Measurements from ENCODE around the gene DYRK1A.

Gene DYRK1A

DNA sequence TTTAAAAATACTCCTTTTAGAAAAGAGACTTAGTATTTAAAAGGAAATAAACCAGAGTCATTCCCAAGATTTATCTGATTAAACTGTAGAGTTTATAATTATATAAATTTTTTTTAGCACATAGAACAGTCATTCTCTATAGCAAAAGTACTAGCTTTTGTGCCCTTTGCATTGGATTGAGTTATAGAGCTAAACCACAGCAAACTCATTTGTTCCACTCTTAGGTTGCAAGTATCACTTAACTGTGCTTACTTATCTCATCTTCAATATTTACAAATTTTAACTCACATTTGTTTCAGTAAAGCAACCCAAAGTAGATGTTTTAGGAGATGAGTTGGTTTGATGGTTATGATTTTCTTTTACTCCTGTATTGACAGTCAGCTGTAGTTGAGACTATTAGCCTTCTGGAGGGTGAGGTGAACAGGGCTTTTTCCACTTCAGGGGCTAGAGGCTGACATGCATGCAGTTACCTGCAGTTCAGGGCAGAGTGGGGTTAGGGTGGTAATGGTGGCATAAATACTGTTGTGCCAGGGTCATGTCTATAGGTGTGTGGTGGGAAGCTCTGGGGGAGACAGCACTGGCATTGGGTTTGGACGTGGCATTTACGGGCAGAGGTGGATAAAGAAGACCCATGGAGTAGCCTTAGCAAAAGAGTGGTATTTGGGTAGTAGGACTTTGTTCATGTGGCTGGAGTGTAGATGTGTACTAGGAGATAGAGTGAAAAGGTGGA, 42.1 kb downstream of the DYRK1A start:
- in situ Hi-C loops (cut with HindIII; ENCODE audit: low pct_ligation_motif_present, low pct_unique_long_range_greater_than_20kb, low sequenced_read_pairs) = no loop called here
- DNase-seq = no peak

DNA sequence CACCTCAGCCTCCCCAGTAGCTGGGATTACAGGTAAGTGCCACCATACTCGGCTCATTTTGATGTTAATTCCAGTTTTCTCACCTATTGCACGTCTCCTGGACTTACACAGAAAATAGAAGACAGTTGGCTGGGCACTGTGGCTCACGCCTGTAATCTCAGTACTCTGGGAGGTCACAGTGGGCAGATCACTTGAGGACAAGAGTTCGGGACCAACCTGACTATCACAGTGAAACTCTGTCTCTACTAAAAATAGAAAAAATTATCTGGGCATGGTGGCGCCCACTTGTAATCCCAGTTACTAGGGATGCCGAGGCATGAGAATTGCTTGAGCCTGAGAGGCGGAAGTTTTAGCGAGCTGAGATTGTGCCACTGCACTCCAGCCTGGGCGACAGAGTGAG, 44.1 kb downstream of the DYRK1A start:
- in situ Hi-C loops (cut with HindIII; ENCODE audit: low pct_ligation_motif_present, low pct_unique_long_range_greater_than_20kb, low sequenced_read_pairs) = no loop called here
- DNase-seq = no peak

DNA sequence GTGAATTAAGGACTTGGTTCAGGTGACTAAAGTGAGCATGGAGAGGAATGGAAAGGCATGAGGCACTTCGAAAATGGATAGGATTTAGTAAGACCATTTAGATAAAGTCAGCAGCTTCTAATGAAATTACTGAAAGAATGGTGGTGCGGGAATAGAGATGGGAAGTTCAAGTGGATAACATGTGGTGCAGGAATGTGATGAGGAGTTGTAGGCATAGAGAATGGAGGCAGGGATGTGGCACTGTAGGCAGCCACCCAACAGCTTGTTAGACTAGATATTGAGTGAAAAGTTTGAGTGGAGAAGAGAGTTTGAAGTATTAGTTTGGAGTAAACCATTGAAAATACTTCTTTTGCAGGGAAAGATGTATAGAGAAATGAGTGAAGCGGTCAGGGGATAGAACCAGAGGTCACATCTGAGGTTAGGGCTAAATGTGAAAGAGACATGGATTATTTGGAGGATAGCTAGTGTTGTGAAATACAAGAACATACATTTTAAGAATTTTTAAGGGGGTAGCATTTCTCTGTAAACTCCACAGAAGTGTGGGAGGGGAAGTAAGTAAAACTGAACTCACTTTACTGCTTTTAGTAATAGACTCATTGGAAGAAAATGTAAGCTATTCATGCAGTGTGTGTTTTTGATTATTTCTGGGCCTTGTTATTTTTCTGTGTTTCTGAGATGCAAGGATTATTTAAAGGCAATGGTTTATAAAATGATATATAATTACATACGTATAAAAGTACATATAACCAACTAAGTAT, 46.2 kb downstream of the DYRK1A start:
- no peak for DNase-seq
- in situ Hi-C loops (cut with HindIII; ENCODE audit: low pct_ligation_motif_present, low pct_unique_long_range_greater_than_20kb, low sequenced_read_pairs) = no loop called here

DNA sequence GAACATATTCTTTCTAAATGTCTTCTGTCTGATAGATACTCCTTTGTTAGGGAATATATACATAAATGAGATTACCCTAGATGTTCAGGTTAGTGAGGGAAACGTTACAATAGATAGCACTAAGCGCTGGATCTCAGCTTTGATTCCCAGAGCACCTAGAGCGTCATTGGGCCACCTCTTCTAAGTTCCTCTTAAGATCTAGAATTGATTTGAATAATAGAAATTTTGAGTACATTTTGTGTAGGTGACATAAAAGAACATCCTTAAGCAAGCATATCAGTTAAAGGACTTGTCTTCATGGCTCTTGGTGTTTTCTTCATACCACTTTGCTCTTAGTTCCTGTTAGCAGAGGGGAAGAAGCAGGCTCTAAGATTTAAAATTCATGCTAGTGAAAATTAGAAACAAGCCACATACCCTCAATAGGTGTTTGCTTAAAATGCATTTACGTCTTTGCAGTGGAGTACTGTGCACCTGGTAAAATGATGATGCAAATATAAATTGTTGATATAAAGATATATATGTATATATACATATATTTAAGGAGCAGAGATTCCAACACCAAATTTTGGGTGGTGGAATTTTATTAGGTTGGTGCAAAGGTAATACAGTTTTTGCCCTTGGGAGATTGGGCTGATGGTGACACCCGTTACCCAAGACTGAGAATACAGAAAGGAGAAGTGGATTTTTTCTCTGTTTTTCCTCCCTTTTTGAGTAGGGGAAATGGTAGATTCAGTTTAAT, 47.1 kb downstream of the DYRK1A start:
- in situ Hi-C loops (cut with HindIII; ENCODE audit: low pct_ligation_motif_present, low pct_unique_long_range_greater_than_20kb, low sequenced_read_pairs) = no loop called here

DNA sequence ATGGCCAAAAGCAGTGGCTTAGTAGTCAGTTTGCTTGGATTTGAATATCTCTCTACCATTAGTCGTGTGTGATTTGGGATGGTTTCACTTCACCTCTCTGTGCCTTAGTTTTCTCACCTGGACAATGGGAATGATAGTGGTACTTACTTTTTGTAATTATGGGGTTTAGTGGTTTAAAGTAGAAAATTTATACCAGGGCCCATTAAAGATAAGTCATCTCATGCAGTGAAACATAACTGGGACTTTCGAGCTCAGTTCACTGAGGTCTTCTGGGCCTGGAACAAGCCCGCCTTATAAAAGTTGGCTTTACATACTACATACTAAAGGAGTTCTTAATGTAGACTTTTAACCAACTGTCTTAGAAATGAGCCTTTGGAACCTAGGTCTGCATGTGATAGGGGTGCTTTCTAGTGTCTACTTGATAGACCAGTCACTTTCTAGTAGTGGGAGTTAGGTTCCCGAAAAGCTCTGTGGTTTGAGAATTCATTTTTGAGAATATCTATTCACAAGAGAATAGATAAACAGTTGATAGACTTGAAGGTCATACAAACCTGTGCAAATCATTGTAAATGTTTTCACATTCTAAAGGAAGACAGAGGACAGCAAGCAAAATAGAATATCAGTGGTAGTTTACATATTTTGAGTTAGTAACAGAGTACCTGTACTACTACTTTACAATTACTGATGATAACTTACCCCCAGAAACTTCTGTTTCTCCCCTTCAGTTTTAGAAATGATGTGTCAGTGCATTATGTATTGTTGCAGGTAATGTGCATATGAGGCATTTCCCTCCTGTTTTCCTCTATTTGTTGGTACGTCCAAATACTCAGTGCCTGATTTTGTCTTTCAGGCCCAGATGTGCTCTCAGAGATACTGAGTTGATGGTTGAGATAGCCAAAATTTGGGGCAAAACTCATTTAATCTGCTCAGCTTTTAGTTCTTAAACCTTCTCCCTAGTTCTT, 48.0 kb downstream of the DYRK1A start:
- no peak for DNase-seq
- in situ Hi-C loops (cut with HindIII; ENCODE audit: low pct_ligation_motif_present, low pct_unique_long_range_greater_than_20kb, low sequenced_read_pairs) = no loop called here

More for the DNA sequence above, 47.1 kb downstream of the DYRK1A start:
- no peak for DNase-seq

DNA sequence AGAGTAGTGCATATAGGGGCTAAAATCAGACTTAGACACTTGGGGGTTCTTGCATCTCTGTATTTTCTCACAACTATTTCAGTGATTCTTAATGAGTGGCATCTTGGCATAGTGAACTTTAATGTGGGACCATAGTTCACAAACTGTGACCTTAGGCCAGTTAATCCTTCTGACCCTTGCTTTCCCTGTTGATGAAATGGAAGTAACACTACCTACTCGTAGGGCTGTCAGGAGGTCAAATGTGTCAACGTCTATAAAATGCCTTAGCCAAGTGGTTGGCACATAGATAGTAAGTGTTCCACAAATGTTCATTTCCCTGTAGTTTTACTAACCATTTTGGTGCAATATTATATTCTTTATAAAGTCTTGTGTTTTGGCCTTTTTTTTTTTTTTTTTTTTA, 49.4 kb downstream of the DYRK1A start:
- DNase-seq = no peak
- in situ Hi-C loops (cut with HindIII; ENCODE audit: low pct_ligation_motif_present, low pct_unique_long_range_greater_than_20kb, low sequenced_read_pairs) = no loop called here

DNA sequence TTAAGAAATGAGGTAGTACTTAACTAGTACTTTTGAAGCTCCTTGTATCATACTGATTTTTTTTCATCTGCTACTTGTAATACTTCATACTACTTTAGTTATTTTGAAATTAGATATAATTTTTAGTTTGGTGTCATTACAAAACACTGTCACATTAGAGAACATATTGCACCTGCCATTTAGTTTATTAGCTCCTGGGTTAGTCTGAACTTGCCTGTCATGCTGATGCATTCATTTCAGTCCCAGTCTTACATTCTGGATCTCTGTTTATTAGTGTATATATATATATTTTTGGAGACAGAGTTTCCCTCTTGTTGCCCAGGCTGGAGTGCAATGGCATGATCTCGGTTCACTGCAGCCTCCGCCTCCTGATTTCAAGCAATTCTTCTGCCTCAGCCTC, 50.3 kb downstream of the DYRK1A start:
- no peak for DNase-seq
- in situ Hi-C loops (cut with HindIII; ENCODE audit: low pct_ligation_motif_present, low pct_unique_long_range_greater_than_20kb, low sequenced_read_pairs) = no loop called here

DNA sequence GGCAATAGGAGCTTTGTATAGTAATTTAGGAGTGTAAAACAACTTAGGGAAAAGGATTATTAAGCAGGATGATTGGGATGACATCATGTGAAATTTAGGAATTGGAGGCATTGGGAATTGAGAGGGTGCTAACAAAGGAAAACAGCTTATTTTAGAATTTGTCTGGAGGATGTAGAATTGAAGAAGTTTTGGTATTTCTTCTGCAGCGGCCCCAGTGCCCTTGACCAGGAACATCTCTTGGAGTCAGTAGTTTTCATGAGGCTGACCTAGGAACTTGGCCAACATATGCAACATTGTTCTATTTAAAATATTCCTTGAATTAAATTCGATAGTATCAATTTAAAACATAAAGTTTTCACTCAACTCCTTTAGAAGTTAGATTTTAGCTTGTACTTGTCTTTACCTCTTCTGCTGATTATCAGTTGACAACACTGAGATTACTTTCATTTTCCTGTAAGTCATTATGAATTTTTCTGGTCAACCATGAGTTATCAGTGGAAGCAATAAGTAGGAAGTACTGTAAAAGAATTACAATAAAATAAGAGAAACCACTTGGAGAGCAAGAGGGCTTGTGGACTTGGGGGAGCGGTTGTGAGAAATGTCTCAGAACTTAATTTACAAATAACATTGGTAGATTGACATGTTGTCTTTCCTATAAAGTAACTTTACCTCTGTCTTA, 52.8 kb downstream of the DYRK1A start:
- DNase-seq = no peak
- in situ Hi-C loops (cut with HindIII; ENCODE audit: low pct_ligation_motif_present, low pct_unique_long_range_greater_than_20kb, low sequenced_read_pairs) = no loop called here

DNA sequence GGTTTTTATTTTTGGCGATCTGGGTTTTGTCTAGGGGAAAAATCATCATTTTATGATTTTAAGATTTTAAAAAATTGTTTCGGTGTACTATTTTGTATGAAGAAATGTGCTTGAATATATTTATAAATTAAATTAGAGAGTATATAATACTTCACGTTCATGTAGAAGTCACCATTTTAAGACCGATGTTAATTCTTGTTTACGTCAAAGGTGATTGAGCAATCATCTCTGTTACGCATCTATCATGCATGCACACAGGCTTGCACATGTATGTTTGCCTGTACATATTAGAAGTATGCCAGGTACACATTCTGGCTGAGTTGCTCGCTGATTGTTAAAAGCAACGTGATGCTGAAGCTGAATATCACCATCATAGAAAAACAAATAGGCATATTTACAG, 54.7 kb downstream of the DYRK1A start:
- no peak for DNase-seq
- in situ Hi-C loops (cut with HindIII; ENCODE audit: low pct_ligation_motif_present, low pct_unique_long_range_greater_than_20kb, low sequenced_read_pairs) = no loop called here

DNA sequence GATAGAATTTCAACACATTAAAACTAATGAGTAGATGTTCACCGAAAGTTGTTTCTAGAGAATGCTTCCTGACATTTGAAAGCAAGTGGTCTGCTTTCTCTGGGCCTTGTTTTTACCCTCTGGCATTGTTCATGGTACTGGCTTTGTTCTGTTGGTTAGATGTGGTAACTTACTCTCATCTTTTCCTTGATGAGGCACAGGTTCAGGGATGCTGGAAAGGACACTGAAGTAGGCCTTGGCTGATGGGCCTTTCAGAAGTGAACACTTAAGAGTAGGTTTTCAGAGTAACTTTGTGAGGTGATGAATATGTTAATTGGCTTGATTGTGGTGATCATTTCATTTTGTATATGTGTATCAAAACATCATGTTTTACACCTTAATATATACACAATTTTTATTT, 55.8 kb downstream of the DYRK1A start:
- in situ Hi-C loops (cut with HindIII; ENCODE audit: low pct_ligation_motif_present, low pct_unique_long_range_greater_than_20kb, low sequenced_read_pairs) = no loop called here
- DNase-seq = no peak

DNA sequence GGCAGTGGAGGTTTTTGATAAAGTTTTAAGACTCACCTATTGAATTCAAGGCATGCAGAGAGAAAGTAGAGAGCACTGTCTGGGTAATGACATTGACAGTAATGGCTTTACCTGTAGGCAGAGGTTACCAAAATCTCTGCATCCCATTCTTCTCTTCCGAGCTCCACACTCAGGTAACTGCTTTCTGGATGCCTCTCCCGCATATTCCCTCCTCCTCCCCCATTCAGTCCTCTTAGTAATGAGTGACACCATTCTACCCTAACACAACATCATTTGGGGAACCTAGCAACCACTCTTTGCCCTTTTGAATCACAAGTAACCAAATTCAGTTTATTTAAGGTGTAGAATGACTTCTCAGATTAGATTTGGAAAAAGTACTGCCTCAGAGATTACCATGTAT, 56.5 kb downstream of the DYRK1A start:
- no peak for DNase-seq

DNA sequence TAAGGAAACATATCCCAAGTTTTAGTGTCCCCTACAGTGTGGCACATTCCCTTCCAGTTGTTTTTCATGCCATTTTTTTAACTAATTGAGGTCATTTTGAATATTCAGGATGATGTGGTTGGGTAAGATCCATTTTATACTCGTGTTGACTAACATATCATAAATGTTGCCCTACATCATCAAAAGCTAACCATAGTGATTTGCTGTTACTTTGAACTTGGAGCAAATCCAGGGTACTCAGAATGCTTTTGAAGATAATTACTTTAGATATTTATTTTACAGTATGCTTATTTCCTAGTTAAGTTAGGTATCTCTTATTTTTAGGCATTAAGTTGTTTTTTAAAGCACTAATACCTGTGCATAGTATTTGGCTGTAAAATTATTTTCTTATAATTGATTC, 57.8 kb downstream of the DYRK1A start:
- no peak for DNase-seq
- in situ Hi-C loops (cut with HindIII; ENCODE audit: low pct_ligation_motif_present, low pct_unique_long_range_greater_than_20kb, low sequenced_read_pairs) = no loop called here

More for the DNA sequence above, 56.5 kb downstream of the DYRK1A start:
- in situ Hi-C loops (cut with HindIII; ENCODE audit: low pct_ligation_motif_present, low pct_unique_long_range_greater_than_20kb, low sequenced_read_pairs) = no loop called here

DNA sequence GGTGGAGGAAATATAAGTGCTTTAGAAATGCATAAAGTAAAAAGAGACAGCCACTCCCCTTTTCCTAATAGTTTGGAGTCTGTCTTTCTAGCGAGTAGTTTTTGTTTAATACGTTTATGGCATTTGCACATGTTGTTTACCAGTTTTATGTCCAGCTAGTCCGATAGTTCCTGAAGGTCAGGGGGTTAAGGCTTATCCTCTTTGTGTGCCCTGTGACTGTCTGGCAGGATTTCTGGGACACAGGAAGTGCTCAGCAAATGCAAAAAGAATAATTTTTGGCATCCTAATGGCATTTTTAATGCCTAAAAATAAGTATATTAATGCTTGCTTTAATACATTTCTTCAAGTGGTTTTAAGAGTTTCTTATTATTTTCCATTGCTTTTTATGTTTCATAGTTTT, 58.4 kb downstream of the DYRK1A start:
- in situ Hi-C loops (cut with HindIII; ENCODE audit: low pct_ligation_motif_present, low pct_unique_long_range_greater_than_20kb, low sequenced_read_pairs) = no loop called here
- no peak for DNase-seq

DNA sequence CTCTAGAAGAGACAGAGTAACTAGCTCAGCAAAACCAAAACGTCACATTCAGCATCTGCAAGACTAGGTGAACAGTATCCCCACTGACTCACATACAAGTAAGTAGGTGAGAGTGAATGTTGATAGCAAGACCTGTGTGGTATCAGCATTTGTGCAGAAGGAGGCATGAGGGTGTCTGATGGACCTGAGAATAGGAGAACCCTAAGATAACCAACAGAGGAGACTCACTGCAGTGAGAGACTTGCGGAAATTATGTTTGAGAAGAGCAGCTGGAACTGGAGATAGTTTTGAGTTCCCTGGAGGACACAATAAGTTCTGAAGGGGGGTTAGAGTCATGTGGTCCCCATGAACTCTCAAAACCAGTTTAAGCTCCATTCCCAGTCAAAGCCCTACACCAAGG, 59.1 kb downstream of the DYRK1A start:
- in situ Hi-C loops (cut with HindIII; ENCODE audit: low pct_ligation_motif_present, low pct_unique_long_range_greater_than_20kb, low sequenced_read_pairs) = no loop called here
- DNase-seq = no peak

DNA sequence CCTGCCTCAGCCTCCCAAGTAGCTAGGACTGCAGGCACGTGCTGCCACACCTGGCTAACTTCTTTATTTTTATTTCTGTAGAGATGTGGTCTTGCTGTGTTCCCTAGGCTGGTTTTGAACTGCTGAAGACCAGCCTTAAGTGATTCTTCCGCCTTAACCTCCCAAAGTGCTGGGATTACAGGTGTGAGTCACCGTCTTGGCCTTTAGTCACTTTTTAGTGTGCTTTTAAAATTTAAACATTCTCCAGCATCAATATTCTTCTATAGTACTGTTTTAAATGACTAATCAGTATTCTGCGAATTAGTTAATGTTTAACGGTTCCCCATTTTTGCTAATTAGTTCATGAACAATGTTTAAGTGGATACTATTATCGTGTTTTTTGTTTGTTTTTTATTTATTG, 60.6 kb downstream of the DYRK1A start:
- DNase-seq = no peak
- in situ Hi-C loops (cut with HindIII; ENCODE audit: low pct_ligation_motif_present, low pct_unique_long_range_greater_than_20kb, low sequenced_read_pairs) = no loop called here

DNA sequence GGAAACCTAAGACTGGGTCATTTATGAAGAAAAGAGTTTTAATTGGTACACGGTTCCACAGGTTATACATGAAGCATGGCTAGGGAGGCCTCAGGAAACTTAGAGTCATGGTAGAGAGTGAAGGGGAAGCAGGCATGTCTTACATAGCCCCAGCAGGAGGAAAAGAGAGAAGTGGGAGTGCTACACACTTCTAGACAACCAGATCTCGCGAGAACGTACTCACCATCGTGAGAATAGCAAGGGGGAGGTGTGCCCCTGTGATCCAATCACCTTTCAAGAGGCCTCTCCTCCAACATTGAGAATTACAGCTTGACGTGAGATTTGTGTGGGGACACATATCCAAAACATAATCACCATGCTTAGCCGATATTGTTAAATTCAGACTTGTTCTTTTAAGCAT, 62.8 kb downstream of the DYRK1A start:
- no peak for DNase-seq
- in situ Hi-C loops (cut with HindIII; ENCODE audit: low pct_ligation_motif_present, low pct_unique_long_range_greater_than_20kb, low sequenced_read_pairs) = no loop called here

DNA sequence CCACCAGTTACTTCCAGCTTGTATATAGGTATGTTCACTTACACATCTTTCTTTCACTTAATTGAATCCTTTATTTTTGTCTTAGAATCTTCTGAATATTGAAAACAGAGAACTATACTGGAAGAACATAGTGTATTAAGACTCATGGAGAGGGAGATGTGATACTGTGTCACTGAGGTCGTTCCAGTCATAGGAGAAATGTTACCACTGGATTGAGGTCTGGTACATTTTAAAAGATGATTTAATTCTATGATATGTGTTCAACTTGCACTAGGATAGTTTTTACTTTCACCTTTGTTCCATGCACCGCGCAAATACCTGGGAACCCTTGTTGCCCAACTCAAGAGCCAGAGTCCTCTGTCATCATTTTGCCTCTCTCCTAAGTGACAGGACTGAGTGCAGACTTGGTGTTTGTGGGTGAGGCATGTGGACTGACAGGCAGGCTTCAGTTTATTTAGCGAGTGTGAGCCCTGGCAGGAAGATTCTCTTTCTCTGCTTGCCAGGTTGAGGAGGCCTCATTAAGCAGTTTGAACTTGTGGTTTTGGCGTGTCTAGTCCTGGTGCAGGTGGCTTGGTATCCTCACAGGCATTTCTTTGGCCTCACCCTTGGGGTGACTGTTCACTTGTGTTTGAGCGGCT, 63.7 kb downstream of the DYRK1A start:
- no peak for DNase-seq
- in situ Hi-C loops (cut with HindIII; ENCODE audit: low pct_ligation_motif_present, low pct_unique_long_range_greater_than_20kb, low sequenced_read_pairs) = no loop called here

DNA sequence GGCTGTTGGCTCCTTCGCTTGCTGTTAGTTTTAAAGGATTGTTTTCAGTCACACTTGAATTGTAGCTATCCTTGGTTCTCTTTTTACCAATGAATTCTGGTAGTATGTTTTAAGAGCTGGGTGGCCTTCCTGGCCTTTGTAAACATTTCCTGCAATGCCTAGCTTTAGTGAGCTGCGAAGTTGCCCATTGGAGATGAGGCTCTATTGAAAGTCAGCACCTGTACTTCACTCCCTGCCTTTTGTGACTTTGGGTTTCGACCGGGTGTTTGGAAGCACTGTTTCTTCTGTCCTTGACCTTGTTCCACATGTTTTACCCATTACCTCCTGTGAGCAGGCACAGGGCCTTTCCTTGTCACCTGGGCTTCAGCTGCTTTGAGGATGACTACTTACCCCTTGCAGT, 64.7 kb downstream of the DYRK1A start:
- DNase-seq = no peak
- in situ Hi-C loops (cut with HindIII; ENCODE audit: low pct_ligation_motif_present, low pct_unique_long_range_greater_than_20kb, low sequenced_read_pairs) = no loop called here

Measured in ACHN (cell line).